ENCODE results near the gene CNOT4.
"Not testable (repeated sequence)": the region's sequence is repeated elsewhere in the genome, so short reads cannot be mapped to it uniquely, and the experiment has no call there.

Gene CNOT4

DNA sequence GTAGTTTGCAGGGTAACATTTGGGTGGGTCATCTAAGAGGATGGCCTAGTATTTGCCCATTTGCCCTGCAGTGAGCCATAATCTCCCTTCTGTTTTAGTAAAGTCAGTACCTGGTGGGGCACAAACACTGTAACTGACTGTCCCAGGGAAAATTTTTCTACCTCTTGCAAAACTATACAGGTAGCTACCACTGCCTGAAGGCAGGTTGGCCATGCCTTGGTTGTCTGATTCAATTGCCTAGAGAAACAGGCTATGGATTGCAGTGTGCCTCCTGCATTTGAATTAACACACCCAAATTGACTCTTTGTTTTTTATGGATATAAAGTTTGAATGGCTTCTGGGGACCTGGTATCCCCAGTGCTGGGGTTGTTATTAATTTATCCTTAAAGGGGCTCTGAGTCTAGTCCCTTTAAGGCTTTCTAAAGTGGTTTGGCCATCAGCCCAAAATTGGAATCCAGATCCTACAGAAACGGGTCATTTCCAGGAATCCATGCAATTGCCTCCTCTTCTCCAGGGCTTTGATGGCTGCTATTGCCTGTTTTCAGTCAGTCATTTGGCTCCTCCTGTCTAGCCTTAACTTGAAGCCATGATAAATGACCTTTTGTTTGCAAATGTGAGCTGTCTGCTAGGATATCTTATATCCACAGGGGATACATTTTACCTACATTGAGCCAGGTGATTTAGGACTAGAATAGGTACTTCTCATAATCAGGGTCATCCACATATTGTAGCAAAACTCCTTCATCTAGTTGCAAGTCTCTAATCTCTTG lies 187.1 kb downstream of the CNOT4 start:
- no peak for DNase-seq (ENCODE audit: low spot score)

DNA sequence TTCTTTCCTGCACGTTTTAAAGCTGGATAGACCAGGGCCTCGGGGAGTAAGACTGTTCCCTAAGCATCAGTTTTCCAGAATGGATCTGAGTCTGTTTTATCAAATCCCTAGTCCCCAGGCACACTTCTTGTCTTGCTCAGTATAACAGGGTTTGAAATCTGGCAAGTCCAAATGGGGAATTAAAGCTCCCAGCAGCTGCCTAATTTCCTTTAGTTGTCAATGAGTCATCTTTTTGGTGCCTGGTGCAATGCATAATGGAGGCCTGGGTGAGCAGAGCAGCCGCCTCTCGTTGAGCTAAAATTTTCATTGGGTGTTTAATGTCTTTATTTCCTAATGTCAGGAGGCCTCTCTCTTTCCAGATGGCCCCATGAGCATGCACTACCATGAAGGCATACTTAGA lies 188.3 kb downstream of the CNOT4 start:
- DNase-seq (ENCODE audit: low spot score) = no peak

DNA sequence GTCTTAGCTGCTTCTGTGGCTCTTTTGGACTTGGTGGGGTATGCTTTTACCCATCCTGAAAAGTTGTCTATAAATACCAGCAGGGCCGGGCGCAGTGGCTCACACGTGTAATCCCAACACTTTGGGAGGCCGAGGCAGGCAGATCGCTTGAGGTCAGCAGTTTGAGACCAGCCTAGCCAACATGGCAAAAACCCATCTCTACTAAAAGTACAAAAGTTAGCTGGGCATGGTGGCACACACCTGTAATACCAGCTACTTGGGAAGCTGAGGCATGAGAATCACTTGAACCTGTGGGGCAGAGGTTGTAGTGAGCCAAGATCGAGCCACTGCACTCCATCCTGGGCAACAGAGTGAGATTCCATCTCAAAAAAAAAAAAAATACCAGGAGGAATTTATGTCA lies 188.9 kb downstream of the CNOT4 start:
- DNase-seq (ENCODE audit: low spot score) = not testable (repeated sequence)

DNA sequence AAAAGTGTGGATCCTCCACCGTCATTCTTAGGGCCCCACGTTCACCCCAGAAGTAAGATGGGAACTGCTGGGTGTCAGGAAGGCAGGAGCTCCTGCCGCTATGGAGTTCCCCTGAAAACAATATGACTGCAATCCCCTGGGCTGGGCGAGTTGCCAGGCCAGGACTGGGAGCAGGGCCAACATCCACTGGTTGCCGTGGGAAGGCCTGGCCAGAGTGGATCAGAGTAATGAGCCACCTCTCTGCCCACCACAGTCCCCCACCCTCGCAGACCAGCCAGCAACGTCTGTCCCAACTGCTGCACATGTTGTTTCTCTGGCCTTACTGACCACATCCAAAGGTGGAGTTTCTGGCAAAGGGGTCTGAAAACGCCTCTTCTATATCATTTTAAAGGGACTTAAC lies 189.6 kb downstream of the CNOT4 start:
- no peak for DNase-seq (ENCODE audit: low spot score)

DNA sequence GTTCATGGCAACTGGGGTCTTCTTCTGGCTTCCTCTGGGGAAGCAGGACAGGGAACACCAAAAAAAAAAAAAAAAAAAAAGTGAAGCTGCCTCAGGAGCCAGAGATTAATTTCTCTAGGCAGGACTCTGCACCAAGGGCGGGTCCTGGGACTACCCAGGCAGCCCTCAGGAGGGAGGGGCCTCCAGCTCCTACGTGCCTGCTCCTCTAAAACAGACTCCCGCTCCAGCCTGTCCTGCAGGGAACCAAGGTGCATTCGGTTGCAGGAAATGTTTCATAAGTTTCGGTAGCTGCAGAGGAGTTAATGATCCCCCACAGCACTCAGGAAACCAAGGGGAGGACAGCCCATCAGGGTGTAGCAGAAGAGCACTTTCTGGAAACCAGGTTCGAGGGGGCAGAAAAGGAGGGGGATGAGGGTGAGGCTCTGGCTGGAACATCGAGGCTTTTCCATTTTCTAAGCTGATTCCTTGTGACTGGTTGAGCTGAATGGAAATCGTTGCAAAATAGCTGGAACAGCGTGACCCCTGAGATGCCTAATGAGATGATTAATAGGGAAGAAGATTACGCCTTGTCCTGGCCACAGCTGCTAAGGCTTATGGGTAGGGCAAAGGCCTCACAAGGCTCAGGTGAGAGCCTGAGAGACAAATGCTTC lies 192.1 kb downstream of the CNOT4 start:
- no peak for DNase-seq (ENCODE audit: low spot score)

DNA sequence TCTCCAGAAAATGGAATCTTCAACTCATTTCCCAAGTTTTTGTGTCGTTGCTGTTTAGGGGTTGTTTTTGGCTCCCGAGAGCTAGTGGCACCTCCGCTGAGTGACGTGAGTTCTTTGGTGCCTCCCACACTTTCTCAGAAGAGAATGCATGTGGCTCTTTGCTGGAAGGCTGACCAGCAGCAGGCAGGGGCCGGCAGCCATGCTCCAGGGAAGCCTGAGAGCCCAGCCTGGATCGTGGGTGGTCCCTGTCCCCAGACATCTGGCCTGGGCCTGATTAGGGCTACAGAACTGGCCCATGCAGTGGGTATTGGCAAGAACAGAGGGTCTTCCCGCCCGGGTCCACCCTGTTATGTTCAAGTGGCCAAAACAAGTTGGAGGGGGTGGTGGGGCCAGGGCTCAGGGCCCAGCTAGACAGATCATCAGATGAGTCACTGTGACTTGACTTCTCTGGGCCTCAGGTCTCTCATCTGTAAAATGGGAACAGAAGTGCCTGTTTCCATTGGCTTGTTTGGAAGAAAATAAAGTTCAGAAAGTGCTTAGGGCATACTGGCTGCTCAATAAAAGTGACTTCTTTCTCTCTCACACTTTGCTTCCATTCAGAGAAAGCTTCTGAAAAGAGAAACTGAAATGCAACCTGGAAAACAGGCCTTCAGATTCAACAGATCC lies 193.1 kb downstream of the CNOT4 start:
- no peak for DNase-seq (ENCODE audit: low spot score)

DNA sequence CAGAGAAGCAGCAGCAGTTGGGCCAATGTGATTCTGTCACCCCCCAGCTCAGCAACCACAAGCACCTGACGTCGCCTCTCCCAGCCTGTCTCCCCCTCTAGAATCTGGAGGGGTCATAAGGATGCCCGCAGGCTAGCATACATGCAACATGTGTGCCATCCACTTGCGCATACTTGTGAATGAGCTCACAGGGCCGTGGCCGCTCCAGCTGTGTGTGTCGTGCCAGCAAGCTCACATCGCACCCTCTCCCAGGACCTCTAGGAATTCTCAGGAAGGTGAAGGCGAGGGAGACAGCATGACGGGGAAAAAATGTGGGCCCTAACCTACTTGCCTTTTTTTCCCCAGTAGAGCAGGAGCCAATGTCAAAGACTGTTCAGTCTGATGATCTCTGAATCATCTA lies 195.9 kb downstream of the CNOT4 start:
- DNase-seq (ENCODE audit: low spot score) = no peak

All from germinal center (tissue), 1 donor.